NCI-H748 treated with DMSO at 0.1 percent for 48 hours (cell line): Measurements from ENCODE around the gene C3.
"Not testable (repeated sequence)": the region's sequence is repeated elsewhere in the genome, so short reads cannot be mapped to it uniquely, and the experiment has no call there.

Experiments used
- DNase-seq: peaks from one replicate; lab custom pipeline; 2025; lab: John Stamatoyannopoulos, UW

C3 gene

GRCh38 chr19:6720369-6721137 lies at the start of gene C3:
Gene C3, minus strand, starts transcription at chr19:6720650. Its CDS starts 61 bp downstream, at chr19:6720589.
- no peak for DNase-seq

- DNase-seq, result no peak
Measured at GRCh38 chr19:6769006-6769619, 48.7 kb upstream of the C3 start.

- no peak for DNase-seq
Measured at GRCh38 chr19:6768236-6768785, 47.9 kb upstream of the C3 start.

GRCh38 chr19:6767357-6768235 lies 47.1 kb upstream of the C3 start, which contains the start of gene SH2D3A:
Gene SH2D3A, minus strand, starts transcription at chr19:6767435. Its CDS starts 3,687 bp downstream, at chr19:6763748.
- DNase-seq, result peak; percentile 94

- peak; percentile 45 for DNase-seq
Measured at GRCh38 chr19:6767081-6767356, 46.6 kb upstream of the C3 start.

- no peak for DNase-seq
Measured at GRCh38 chr19:6766357-6767080, 46.1 kb upstream of the C3 start.

- DNase-seq, result peak; percentile 55
Measured at GRCh38 chr19:6765738-6766356, 45.4 kb upstream of the C3 start.

- DNase-seq, result not testable (repeated sequence)
Measured at GRCh38 chr19:6762253-6762797, 41.9 kb upstream of the C3 start.

GRCh38 chr19:6761053-6761676 lies 40.7 kb upstream of the C3 start:
- DNase-seq, result no peak

- DNase-seq, result no peak
Measured at GRCh38 chr19:6760606-6761005, 40.2 kb upstream of the C3 start.

- DNase-seq, result no peak
Measured at GRCh38 chr19:6754653-6755463, 34.4 kb upstream of the C3 start.

- no peak for DNase-seq
Measured at GRCh38 chr19:6754136-6754535, 33.7 kb upstream of the C3 start.

GRCh38 chr19:6753178-6754031 lies 33.0 kb upstream of the C3 start:
- no peak for DNase-seq

GRCh38 chr19:6752256-6753177 lies 32.1 kb upstream of the C3 start:
- DNase-seq, result no peak

- no peak for DNase-seq
Measured at GRCh38 chr19:6751189-6751588, 30.7 kb upstream of the C3 start.

- no peak for DNase-seq
Measured at GRCh38 chr19:6750062-6750461, 29.6 kb upstream of the C3 start.

- not testable (repeated sequence) for DNase-seq
Measured at GRCh38 chr19:6748543-6748942, 28.1 kb upstream of the C3 start.

GRCh38 chr19:6745965-6746364 lies 25.5 kb upstream of the C3 start:
- DNase-seq, result no peak
